Panc1 (cell line): Measurements from ENCODE around the gene PHF21A.

Experiments used
- POLR2AphosphoS5 ChIP-seq: IDR thresholded peaks from 2 replicates; pipeline ENCODE4 v1.6.1; 2012; ENCODE audit warnings: mild to moderate bottlenecking, low read depth, low read length, moderate library complexity
- SIN3A ChIP-seq: IDR thresholded peaks from 2 replicates; pipeline ENCODE4 v1.6.1; 2012; ENCODE audit warnings: low read depth, mild to moderate bottlenecking, low read length, moderate library complexity, borderline replicate concordance; ENCODE audit not compliant: insufficient read depth
- TF ChIP-seq, protein P1 (sequence below): fragments of 450-650 bp; IDR thresholded peaks from 2 replicates; pipeline ENCODE4 v1.5.1; 2017; ENCODE audit warnings: mild to moderate bottlenecking

DNA sequence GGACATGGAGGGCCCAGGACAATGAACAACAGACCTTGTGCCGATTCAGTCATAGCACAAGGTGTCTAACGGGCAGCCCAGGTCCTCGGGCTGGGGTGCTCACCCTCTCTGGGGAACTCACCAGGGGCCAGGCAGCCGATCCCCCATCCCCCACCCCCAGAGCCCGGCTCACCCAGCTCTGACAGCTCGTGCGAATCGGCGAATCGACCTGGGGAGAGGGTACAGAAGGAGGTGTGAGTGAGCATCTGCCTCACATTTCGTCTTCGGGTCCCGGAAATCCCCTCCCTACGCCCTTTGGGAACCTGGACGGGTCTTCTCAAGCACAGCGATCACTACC is 204.0 kb downstream of the PHF21A start:
- TF ChIP-seq, protein P1, sequence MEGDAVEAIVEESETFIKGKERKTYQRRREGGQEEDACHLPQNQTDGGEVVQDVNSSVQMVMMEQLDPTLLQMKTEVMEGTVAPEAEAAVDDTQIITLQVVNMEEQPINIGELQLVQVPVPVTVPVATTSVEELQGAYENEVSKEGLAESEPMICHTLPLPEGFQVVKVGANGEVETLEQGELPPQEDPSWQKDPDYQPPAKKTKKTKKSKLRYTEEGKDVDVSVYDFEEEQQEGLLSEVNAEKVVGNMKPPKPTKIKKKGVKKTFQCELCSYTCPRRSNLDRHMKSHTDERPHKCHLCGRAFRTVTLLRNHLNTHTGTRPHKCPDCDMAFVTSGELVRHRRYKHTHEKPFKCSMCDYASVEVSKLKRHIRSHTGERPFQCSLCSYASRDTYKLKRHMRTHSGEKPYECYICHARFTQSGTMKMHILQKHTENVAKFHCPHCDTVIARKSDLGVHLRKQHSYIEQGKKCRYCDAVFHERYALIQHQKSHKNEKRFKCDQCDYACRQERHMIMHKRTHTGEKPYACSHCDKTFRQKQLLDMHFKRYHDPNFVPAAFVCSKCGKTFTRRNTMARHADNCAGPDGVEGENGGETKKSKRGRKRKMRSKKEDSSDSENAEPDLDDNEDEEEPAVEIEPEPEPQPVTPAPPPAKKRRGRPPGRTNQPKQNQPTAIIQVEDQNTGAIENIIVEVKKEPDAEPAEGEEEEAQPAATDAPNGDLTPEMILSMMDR: no peak
- TF ChIP-seq POLR2AphosphoS5 (no peak), SIN3A (no peak)
